Activated T-cell treated with anti-CD3 and anti-CD28 coated beads for 1 hour (primary cell): ENCODE results near the gene ZNF790.

Experiments used
- DNase-seq: peaks from one replicate; pipeline ENCODE4 v3.0.0-alpha.2; 2020; ENCODE audit warnings: low read depth

The ZNF790 gene

DNA sequence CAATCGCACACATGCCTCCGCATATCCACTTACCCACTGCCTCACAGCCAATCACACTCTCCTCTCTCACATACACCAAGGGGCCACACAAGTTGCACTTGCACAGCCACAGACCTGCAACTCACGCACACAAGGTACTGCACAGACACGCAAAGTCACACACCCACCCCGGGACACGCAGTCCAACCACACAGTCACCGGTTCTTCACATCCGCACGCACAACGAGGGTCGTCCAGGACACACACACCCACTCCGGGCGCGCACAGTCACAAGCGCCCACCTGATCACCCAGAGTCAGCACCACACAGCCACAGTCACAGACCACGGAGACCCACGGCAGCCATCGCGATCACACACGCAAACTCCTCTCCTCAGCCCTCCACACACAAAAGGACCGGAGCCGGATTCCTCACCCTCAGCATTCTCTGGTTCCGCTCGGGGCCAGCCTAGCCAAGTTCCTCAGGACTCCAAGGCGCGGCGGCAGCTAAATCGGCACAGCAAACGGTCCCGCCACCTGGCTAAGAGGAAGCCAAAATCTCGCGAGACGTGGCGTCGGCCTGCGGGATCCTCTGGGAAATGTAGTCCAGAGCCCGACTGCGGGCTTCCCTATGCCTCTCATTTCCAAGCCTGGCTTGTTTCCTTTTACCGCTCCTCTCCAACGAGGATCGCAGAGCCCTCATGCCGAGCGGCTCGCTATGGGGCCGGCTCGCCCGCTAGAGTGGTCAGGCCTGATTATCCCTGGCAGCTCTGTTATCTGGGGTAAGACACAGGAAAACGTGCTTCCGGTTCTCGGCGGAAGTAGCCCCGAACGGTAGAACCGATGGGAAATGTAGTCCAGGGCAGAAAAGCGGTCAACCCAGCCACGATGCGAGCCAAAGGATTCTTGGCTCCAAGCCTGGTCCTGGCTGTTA is 65.6 kb downstream of the ZNF790 start, which contains the start of gene ZNF850:
TSS of gene ZNF850 (minus strand) at position 497 of the 912 bp plus-strand sequence. CDS start 10,201 bp downstream, outside the sequence.
- peak; percentile 92 for DNase-seq

DNA sequence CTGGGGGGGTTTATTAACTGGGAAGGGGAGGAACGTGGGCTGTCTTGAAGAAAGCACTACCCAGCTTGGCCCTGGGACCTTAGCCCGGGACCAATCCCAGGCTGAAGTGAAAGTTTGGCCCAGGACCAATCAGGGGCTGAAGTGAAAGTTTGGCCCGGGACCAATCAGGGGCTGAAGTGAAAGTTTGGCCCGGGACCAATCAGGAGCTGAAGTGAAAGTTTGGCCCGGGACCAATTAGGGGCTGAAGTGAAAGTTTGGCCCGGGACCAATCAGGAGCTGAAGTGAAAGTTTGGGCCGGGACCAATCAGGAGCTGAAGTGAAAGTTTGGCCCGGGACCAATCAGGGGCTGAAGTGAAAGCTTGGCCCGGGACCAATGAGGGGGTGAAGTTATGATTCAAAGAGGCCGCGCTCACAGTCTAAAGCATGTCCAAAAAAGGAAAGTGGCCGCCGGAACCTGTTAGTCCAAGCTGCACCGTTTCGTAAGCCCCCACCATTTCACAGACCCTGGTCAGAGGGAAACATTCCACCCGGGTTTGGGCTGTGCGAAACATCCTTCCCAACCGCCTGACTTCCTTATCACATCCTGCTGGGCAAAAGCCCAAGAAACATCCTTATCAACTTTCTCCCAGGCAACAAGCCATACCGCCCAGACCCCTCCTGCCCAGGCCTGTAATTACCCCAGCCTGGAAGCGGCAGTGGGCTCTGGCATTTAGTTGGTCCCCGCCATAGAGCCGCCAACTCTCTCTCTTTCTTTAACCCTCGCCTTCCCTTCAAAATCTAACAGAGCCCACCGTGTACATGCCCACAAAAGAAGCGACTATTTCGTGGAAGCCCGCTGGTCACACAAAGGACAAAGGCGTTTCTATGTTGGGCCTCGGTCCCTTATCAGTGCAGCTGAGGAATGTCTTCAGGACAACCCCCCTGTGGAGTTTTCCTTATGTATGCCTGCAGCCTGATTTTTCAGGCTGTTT is 66.6 kb downstream of the ZNF790 start:
- DNase-seq: no peak
